Skeletal muscle cell (primary cell): ENCODE measurements around the gene MOB3A.
"Not testable (repeated sequence)": the region's sequence is repeated elsewhere in the genome, so short reads cannot be mapped to it uniquely, and the experiment has no call there.

Source experiments
- DNase-seq: peaks from one replicate; pipeline ENCODE4 v3.0.0-alpha.2; 2010; ENCODE audit warnings: low read depth
- H3K4me3 ChIP-seq: 2 replicates; pipeline ENCODE4 v1.5.1; 2011; ENCODE audit warnings: low read depth, mild to moderate bottlenecking, control low read depth, low read length, moderate library complexity

The MOB3A gene

GRCh38 chr19:2086695-2087620 lies 9.2 kb downstream of the MOB3A start:
- H3K4me3 ChIP-seq, result not testable (repeated sequence)
- DNase-seq, result peak; percentile 24

DNA sequence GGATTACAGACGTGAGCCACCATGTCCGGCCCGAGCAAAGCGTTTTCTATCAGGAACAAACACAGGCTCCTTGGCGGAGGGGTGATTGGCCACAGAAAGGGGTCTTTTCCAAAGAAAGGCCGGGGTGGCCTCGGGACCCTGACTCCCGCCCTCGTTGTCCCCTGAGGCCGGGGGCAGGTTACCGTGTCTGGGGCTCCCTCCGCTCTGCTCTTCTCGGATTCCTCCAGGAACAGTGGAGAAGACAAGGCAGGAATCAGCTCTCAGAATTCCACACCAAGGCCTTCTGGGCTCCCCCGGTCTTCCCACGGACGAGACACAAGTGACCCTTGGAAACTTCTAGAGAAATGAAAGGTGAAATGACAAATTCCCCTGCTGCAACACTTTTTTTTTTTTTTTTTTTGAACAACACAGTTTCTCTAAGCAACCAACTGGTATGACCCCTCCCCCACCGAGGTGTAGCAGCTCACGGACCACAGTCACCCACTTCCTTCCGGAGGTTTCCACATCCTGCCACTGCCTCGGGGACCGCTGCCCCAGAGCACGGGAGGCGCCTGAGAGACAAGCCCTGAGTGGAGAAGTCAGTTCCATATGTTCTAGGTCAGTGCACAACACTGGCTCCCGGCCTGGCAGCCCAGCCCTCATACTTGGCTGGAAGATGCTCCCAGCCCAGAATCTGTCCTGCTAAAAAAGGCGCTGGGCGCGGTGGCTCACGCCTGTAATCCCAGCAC lies 11.0 kb downstream of the MOB3A start:
- DNase-seq, result no peak
- H3K4me3 ChIP-seq, result no peak overlapping the region

GRCh38 chr19:2083174-2083854 lies 12.8 kb downstream of the MOB3A start:
- DNase-seq, result no peak
- H3K4me3 ChIP-seq, result no peak overlapping the region

DNA sequence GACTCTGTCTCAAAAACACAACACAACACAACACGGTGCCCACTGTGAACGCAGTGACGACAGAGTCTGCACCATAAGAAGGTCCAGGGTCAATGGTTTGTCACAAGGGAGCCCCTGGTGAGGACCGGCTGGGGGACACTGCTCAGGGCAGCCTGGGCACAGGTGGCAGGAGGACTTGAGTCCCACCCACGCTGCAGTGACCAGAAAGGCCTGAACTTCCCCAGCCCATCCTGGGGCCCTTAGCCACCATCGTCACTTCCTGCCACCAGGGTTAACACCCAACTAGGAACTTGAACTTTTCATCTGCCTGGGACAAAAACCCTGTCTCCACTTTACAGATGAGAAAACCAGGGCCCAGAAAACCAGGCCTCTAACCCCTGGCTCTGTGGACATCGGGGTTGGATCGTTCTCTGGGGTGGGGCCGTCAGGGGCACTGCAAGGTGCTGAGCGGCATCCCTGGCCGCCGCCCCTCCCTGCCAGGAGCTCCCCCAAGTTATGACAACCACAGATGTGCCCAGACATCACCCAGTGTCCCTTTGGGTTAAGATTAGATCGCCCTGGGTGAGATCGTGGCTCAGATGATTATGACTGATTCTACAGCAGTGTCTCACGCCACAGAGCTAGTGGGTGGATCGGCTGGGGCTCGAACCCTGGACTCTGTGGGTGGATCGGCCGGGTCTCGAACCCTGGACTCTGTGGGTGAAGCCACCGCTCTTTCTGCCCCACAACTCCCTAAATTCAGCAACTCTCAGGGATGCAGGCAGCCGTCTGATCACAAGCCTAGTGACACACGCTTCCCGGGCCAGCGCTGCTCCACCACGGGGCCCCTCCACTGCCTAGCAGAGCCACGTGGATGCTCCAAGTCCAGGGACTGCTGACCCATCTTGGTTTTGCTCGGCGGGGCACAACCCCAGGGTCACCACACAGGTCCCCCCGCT lies 14.0 kb downstream of the MOB3A start:
- H3K4me3 ChIP-seq, result no peak overlapping the region
- no peak for DNase-seq

GRCh38 chr19:2080336-2080988 lies 15.7 kb downstream of the MOB3A start:
- no peak for DNase-seq
- no peak overlapping the region for H3K4me3 ChIP-seq

GRCh38 chr19:2079865-2080301 lies 16.2 kb downstream of the MOB3A start:
- no peak for DNase-seq
- H3K4me3 ChIP-seq, result no peak overlapping the region

DNA sequence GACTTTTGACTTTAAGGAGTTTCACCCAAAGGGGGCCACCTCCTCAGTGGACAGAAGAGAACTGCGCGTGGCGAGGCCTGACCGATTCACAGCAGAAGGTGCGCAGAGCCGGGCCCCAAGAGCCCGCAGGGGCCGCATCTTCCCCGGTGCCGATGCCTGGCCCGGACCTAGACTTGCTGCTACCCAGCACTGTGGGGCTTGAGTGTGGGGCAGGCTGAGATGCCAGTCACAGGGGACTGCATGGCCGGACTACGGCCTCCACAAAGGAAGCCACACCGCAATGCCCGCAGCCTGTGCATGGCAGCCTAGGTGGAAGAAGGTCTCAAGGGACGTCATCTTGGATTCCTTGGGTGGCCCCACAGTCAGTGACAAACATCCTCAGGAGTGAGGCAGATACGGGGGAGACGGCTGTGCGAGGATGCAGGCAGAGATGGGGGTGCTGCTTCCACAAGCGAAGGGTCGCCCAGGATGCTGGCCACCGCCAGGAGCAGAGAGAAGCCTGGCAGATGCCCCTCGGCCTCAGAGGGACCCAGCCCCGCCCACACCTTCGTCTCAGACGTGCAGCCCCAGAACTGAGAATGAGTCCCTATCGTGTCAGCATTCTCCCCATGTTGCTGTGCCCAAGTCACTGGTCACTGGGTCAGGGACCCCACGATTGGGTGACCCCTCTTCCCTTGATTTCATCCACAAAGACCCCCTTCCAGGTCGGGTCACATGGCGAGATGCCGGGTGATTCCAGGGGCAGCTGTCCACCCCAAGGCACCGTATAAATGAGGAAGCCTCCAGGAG lies 16.9 kb downstream of the MOB3A start:
- H3K4me3 ChIP-seq, result no peak overlapping the region
- DNase-seq, result no peak

DNA sequence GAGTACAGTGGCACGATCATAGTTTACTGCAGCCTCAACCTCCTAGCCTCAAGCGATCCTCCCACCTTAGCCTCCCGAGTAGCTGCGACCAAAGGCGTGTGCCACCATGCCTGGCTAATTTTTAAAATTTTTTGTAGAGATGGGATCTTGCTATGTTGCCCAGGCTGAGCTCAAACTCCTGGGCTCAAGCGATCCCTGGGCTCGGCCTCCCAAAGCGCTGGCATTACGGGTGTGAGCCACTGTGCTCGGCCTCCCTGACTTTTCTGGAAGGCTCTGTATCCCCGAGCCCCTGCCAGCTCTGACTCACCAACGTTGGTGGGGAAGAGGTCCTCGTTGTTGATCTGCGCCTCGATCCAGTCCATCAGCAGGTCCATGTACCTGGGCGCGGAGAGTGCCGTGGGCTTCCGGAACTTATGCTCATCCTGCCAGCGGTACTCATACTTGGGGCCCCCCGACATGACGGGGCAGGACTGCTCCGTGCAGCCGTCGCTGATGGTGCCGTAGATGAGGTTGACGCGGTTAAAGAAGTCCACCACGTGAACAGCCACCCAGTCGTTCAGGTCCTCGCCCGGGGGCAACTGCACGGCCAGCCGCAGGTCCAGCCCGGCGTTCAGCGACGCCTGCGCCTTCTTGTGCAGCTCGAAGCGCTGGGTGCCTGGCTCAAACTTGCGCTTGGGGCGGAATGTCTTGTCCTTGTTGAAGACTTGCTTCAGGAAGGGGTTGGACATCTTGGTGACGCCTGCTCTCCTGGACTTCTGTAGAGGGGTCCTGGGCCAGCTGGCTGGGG lies 18.1 kb downstream of the MOB3A start:
- DNase-seq, result no peak
- no peak overlapping the region for H3K4me3 ChIP-seq

DNA sequence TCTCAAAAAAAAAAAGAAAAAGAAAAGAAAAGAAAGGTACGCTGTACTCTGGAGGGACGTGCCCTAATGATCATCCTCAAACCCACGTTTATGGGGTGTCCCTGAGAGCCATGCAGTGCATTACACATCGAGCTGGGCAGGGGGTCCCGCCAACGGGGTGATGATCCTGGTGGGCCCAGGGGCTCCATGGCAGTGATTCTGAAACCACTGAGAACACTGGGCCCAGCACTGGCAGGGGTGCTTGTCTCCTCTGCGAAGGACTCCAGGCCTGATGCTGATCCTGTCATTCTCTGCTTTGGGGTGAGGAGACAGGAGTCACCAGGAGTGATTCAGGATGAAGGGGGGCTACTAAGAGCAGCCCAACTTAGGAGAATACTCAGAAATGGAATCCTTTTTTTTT lies 18.7 kb downstream of the MOB3A start:
- no peak for DNase-seq
- no peak overlapping the region for H3K4me3 ChIP-seq

DNA sequence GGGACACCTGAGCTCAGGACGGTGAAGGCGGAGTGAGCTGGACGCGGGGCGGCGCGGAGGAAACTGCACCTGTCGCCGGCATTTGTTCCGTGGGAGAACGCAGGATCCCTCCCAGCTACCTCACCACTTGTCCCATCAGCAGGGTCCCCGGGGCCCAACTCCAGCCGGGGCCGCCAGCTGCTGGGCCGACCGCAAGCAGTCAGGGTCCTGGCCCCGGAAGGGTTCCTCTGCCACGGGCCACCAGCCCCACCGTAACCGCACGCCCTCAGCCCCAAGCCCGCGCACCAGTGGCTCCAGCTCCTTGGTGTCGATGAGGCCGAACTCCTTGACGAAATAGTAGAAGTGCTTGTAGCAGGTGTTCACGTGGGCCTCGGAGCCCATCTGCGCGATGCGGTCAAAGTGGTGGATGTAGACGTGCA lies 19.6 kb downstream of the MOB3A start:
- no peak overlapping the region for H3K4me3 ChIP-seq
- no peak for DNase-seq

GRCh38 chr19:2072757-2073551 lies 23.2 kb downstream of the MOB3A start:
- no peak overlapping the region for H3K4me3 ChIP-seq
- DNase-seq, result no peak

GRCh38 chr19:2070986-2071673 lies 25.0 kb downstream of the MOB3A start:
- DNase-seq, result no peak
- no peak overlapping the region for H3K4me3 ChIP-seq

GRCh38 chr19:2070436-2070827 lies 25.7 kb downstream of the MOB3A start:
- H3K4me3 ChIP-seq, result no peak overlapping the region
- no peak for DNase-seq

DNA sequence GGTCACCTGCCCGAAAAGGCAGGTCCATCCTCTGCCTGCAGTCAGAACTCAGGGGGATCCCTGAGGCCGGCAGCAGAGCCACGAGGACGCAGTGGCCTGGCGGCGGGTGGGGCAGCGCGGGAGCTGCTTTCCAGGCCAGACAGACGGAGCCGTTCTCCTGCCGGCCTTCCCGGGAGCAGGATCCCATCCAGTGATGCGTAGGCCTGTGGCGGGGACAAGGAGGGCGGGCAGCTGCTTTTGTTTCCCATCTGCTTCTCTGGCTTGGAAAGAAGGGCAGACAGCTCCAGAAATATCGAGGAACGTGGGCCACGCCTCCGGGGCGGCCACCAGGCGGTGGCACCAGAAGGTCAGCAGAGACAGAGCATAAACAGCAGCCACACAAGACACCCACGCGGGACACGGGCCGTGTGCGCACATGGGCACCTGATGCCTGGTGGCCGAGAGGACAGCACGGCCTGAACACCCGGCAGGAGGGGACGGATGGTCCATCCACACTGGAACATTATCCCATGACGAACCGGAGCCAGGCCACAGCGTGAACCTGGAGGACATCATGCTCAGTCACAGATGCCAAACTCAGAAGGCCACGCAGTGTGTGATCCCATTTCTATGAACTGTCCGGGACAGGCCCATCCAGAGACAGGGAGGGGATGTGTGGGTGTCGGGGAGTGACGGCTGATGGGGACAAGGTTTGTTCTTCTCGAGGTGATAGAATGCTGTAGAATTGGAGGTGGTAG lies 31.2 kb downstream of the MOB3A start:
- H3K4me3 ChIP-seq, result no peak overlapping the region
- no peak for DNase-seq

- DNase-seq, result no peak
- H3K4me3 ChIP-seq, result no peak overlapping the region
Observed at GRCh38 chr19:2064395-2064787, 31.7 kb downstream of the MOB3A start.
